ENCODE results near the gene ENPP6. TPM values are rescaled to one million over a fixed set of nuclear protein-coding genes. Genes with fewer than 3 reads are reported as not detected.
A peak's percentile ranks its signal among the peaks of the same experiment; 100 is the strongest.

Gene ENPP6
- total and polyA plus RNA-seq, 12 donors: 0.03 to 0.68 (median 0.07) TPM; not detected in 3

DNA sequence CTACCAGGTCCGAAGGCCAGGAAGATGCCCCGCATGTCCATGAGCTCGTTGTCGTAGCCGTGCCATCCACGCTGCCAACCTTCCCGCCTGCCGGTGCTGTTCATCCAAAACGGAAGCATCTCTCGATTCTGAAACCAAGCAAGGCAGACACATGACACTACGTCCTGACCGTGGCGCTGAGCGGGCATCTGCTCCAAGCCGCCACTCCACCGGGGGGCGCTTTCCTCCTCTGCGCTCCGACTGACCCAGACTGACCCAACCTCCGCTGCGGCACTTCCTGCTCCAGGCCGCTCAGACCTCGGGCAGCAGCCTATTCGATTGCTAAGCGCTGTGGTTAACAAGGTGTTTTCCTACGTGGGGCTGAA, 120.5 kb downstream of the ENPP6 start:
- Histone ChIP-seq H3K36me3 (no peaks in the 10 kb centered on the region), H3K9me3 (no peaks in the 10 kb centered on the region), H3K27me3 (no peaks in the 10 kb centered on the region), H3K4me3 (peak overlapping the region in 8 of 10 donors; percentile 1 to 50 (median 38)), H3K4me1 (peaks cover 0 to 28% (median 9%) of the 10 kb centered on the region in 9 donors), H3K27ac (no peak overlapping the region)
- DNase-seq (peak; percentile 50 to 73), ATAC-seq (peak in 7 of 8 donors; percentile 56 to 79 (median 75))
- intact Hi-C loops (cut with DNase I): loop anchor here in 2 of 10 donors (5.0 to 10.0 kb wide), 2 partner anchors 60 to 192 kb away; partner anchors contain the start of gene STOX2 (in 1 of the 2)
- TF ChIP-seq CTCF (IDR thresholded peaks at IDR 0.05): peak in 7 of 9 donors; percentile 31 to 65 (median 56)
- WGBS, 2 donors: 51 to 55% methylated on average over 26 of the region's 26 CpGs

DNA sequence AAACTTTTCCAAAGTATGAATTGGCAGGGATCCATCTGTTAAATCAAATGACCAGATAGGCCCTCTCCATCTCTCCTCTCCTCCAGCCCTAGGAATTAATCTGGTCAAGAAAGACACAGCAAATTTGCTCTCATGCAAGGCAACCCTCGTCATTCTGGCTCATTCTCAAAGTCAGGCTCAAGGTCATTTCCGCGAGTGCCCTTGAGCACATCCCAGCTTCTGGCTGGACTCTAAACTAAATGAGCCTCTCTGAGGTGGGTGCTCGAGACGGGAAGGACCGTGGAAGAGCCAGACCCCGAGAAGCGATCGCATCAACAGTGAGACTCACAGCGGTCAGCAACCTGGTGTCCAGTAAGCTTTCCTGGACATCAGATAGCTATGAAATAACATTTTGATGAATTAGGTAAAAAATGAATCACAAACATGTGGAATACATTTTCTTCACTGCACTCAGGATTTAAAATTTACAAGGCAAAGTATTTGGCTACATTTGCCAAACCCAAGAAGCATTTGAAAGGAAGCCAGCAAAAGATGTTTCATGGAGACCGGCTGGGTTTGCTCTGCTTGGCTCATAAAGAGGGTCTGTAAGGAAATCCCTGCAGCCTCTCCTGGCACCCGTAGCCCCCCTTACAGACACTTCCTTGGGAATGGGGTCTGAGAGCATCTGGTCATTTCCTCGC, 121.0 kb downstream of the ENPP6 start:
- TF ChIP-seq CTCF (IDR thresholded peaks at IDR 0.05): no peak

DNA sequence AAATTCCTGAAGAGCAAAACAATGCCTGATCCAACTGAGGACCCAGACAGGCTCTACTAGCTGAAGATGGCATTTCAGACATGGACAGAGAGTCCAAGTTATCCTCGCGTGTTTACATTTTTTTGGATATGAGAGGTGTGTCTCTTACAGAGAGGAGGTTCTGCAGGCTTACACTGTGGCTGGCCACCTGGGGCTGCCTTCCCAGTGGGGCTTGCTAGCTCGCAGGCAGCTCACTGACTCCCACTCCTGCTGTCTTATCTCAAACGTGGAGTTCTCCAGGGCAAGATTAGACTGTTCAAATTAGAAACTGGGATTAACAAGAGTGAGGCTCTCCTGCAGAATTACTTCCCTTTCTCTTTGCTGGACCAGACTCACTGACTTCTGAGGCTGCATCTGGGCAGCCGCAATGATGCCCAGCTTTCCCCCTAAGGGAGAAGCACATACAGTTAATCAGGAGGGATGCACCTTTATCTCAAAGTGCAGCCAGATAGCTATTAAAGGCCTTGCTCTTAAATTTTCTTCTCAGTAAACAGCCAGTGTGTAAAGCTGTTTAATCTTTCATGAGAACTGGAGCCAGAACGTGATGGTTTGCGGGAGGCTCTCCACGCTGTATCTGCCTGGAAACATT, 123.0 kb downstream of the ENPP6 start:
- Histone ChIP-seq H3K4me1 (peaks cover 0 to 26% (median 3%) of the 10 kb centered on the region in 9 donors), H3K27me3 (no peaks in the 10 kb centered on the region), H3K9me3 (no peaks in the 10 kb centered on the region), H3K27ac (no peak overlapping the region), H3K4me3 (no peak overlapping the region), H3K36me3 (no peaks in the 10 kb centered on the region)
- no peak for ATAC-seq
- intact Hi-C loops (cut with DNase I): loop anchor here in 3 of 10 donors (2.0 to 10.0 kb wide), 3 partner anchors 63 to 254 kb away; partner anchors contain the start of gene STOX2 (in 1 of the 3)
- WGBS, 2 donors: 50 to 56% methylated on average over 8 of the region's 8 CpGs
- no peak for TF ChIP-seq CTCF (IDR thresholded peaks at IDR 0.05)
- DNase-seq: no peak

More for the DNA sequence above, 121.0 kb downstream of the ENPP6 start:
- Histone ChIP-seq H3K27me3 (no peaks in the 10 kb centered on the region), H3K4me1 (peaks cover 0 to 28% (median 9%) of the 10 kb centered on the region in 9 donors), H3K27ac (no peak overlapping the region), H3K9me3 (no peaks in the 10 kb centered on the region), H3K4me3 (peak overlapping the region in 8 of 10 donors; percentile 1 to 50 (median 38)), H3K36me3 (no peaks in the 10 kb centered on the region)
- intact Hi-C loops (cut with DNase I): loop anchor here in 2 of 10 donors (5.0 to 10.0 kb wide), 2 partner anchors 61 to 192 kb away; partner anchors contain the start of gene STOX2 (in 1 of the 2)
- DNase-seq (no peak), ATAC-seq (peak in 2 of 8 donors; percentile 4 to 11)
- 73% methylated on average over 13 of the region's 13 CpGs for WGBS, 2 donors

- DNase-seq: no peak
- 87 to 92% methylated on average over 9 of the region's 9 CpGs for WGBS, 2 donors
These were observed 125.7 kb downstream of the ENPP6 start for GRCh38 chr4:184091986-184092385.

More at GRCh38 chr4:184091986-184092385, 125.7 kb downstream of the ENPP6 start:
- peaks cover 0 to 14% (median 5%) of the 10 kb centered on the region in 11 donors for H3K9me3 ChIP-seq
- no peaks in the 10 kb centered on the region for H3K27me3 ChIP-seq
- TF ChIP-seq CTCF (IDR thresholded peaks at IDR 0.05): no peak
- H3K4me1 ChIP-seq: peaks cover 0 to 10% (median 0%) of the 10 kb centered on the region in 9 donors
- intact Hi-C loops (cut with DNase I): loop anchor here in 1 of 10 donors (10.0 kb wide), 1 partner anchor 187 kb away; the partner anchor contains the start of gene STOX2
- H3K4me3 ChIP-seq: no peak overlapping the region
- H3K36me3 ChIP-seq: no peaks in the 10 kb centered on the region
- no peak overlapping the region for H3K27ac ChIP-seq
- ATAC-seq: no peak

Measured in heart right ventricle (tissue), 16 donors.